ENCODE data around the gene PACRG.

Gene PACRG

GRCh38 chr6:163162007-163162873 is 434.5 kb downstream of the PACRG start:
- DNase-seq (ENCODE audit: insufficient read length) (no peak), FAIRE-seq (no peak)
- TF ChIP-seq POLR2AphosphoS5 (IDR thresholded peaks at IDR 0.05; ENCODE audit: low read depth, low read length) (no peak), POLR2A (IDR thresholded peaks at IDR 0.05; ENCODE audit: low read depth, low read length) (no peak), TAF1 (IDR thresholded peaks at IDR 0.05; ENCODE audit: borderline replicate concordance, low read depth, low read length) (no peak)

- no peak for FAIRE-seq
- no peak for DNase-seq (ENCODE audit: insufficient read length)
Observed at GRCh38 chr6:163162874-163163213, 435.1 kb downstream of the PACRG start.

DNA sequence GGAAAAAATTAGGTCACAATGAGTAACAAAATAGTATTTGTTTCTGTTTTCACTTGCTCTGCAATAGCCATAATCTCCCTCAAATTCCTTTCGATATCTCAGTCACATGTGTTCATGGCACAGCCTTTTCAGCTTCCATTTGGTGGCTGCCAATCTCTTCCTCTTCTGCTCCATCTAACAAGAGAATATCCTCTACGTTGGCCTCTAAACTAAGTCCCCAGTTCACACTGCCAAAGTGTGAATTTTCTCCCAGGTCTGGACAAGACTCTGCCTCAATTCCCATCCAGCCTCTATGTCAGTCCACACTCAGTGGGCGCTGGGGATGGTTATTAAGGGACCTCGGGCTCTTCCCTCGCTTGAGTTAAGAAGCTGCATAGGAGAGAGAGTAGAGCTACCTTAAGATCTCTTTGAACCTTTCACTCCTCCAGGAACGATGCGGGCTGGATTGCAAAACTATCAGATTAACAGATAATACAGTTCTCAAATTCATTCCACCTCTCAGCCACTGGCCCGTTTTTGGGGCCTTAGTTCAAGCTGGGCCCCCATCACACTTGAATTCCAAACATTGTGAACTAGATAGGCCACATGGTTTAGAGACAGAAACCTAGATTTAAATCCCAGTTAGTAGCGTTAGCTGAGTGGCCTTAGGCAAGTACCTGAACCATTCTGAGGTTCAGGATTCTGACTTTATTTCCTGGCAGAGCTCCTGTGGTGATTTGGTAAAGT is 436.6 kb downstream of the PACRG start:
- no peak for FAIRE-seq
- no peak for DNase-seq (ENCODE audit: insufficient read length)
- no peak for TF ChIP-seq POLR2AphosphoS5 (IDR thresholded peaks at IDR 0.05; ENCODE audit: low read depth, low read length)
- no peak for TF ChIP-seq TAF1 (IDR thresholded peaks at IDR 0.05; ENCODE audit: borderline replicate concordance, low read depth, low read length)

More at GRCh38 chr6:163162874-163163213, 435.1 kb downstream of the PACRG start:
- TF ChIP-seq TAF1 (IDR thresholded peaks at IDR 0.05; ENCODE audit: borderline replicate concordance, low read depth, low read length) = no peak
- no peak for TF ChIP-seq POLR2A (IDR thresholded peaks at IDR 0.05; ENCODE audit: low read depth, low read length)
- TF ChIP-seq POLR2AphosphoS5 (IDR thresholded peaks at IDR 0.05; ENCODE audit: low read depth, low read length) = no peak

- DNase-seq (ENCODE audit: insufficient read length) (no peak), FAIRE-seq (no peak)
- TF ChIP-seq POLR2A (IDR thresholded peaks at IDR 0.05; ENCODE audit: low read depth, low read length) = no peak
- no peak for TF ChIP-seq POLR2AphosphoS5 (IDR thresholded peaks at IDR 0.05; ENCODE audit: low read depth, low read length)
- no peak for TF ChIP-seq TAF1 (IDR thresholded peaks at IDR 0.05; ENCODE audit: borderline replicate concordance, low read depth, low read length)
Observed at GRCh38 chr6:163165155-163165910, 437.6 kb downstream of the PACRG start.

DNA sequence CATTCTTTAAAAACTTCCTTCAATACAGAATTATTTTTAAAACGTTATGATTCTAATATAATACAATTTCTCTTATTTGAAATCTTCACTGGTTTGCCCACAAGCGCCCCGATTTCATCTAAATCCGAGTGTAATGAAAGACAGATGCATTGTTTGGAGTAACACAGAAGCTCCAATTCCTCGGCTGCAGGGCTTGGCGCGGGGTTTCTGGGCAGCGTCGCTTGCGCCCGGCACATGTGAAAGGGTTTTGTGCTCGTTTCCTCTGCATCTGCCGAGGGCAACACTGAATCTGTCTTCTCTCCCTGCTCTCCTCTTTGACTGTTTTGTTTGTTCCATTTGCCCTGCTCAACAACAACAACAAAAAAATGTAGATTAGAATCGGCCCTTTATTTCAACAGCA is 438.1 kb downstream of the PACRG start:
- no peak for TF ChIP-seq POLR2A (IDR thresholded peaks at IDR 0.05; ENCODE audit: low read depth, low read length)
- FAIRE-seq = no peak
- DNase-seq (ENCODE audit: insufficient read length) = no peak

DNA sequence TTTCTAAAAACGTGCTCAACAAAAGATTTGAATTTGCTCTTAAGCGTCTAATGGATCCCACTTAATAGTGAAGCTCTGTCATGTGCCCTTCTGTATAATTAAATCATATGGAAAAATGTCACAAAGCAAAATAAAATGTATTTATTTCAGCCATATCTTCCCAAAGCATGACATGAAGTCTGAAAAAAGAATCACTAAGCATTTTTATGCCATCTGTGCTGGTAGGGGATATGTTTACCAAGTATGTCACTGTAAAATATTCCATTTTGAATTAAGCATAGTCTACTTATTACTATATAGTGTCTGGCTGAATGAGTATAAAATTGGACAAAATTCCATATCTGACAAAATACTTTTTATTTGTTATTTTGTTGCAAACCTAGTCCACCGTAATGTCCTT is 438.7 kb downstream of the PACRG start:
- no peak for TF ChIP-seq TAF1 (IDR thresholded peaks at IDR 0.05; ENCODE audit: borderline replicate concordance, low read depth, low read length)
- TF ChIP-seq POLR2A (IDR thresholded peaks at IDR 0.05; ENCODE audit: low read depth, low read length) = no peak
- TF ChIP-seq POLR2AphosphoS5 (IDR thresholded peaks at IDR 0.05; ENCODE audit: low read depth, low read length) = no peak
- no peak for DNase-seq (ENCODE audit: insufficient read length)
- no peak for FAIRE-seq

DNA sequence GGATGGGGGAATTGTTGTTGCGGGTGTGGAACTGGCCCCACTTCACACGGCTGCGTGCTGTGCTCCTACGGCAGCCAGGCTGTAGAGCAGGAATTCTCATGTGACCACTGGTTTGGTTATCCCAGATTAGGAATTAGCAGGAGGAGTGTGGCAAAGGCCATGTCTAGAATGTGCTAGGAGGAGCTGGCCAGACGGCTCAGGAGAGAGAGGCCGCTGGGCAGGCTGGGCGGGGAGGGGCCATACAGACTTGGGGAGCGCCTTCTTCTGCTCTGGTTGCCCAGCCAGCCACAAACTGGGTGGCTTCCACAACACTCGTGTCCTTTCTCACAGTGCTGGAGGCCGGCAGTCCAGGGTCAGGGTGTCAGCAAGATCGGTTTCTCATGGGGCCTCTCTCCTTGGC is 441.7 kb downstream of the PACRG start:
- no peak for FAIRE-seq
- TF ChIP-seq TAF1 (IDR thresholded peaks at IDR 0.05; ENCODE audit: borderline replicate concordance, low read depth, low read length) = no peak
- TF ChIP-seq POLR2A (IDR thresholded peaks at IDR 0.05; ENCODE audit: low read depth, low read length) = no peak
- TF ChIP-seq POLR2AphosphoS5 (IDR thresholded peaks at IDR 0.05; ENCODE audit: low read depth, low read length) = no peak
- DNase-seq (ENCODE audit: insufficient read length) = no peak

GRCh38 chr6:163170294-163170883 is 442.6 kb downstream of the PACRG start:
- TF ChIP-seq POLR2A (IDR thresholded peaks at IDR 0.05; ENCODE audit: low read depth, low read length) (no peak), POLR2AphosphoS5 (IDR thresholded peaks at IDR 0.05; ENCODE audit: low read depth, low read length) (no peak), TAF1 (IDR thresholded peaks at IDR 0.05; ENCODE audit: borderline replicate concordance, low read depth, low read length) (no peak)
- FAIRE-seq = no peak
- DNase-seq (ENCODE audit: insufficient read length) = no peak

DNA sequence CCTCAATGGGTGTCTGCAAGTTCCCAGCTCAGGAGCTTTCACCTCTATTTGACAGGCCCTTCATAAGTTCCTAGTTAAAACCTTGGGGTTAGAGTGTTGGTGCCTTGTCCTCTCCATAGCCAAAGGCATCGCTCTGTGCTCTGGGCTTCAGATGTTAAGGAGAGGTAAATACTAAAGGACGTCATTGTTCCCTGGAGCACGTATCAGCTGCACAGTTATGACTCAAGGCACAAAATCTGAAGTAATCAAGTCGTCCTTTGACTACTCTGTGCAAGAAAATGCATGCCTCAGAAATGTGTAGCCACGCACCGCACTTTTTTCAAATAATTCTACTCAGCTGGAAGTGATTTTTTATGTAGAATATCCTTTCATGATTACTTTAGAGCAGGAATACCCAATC is 446.0 kb downstream of the PACRG start:
- FAIRE-seq (no peak), DNase-seq (ENCODE audit: insufficient read length) (no peak)
- TF ChIP-seq POLR2A (IDR thresholded peaks at IDR 0.05; ENCODE audit: low read depth, low read length) = no peak
- TF ChIP-seq POLR2AphosphoS5 (IDR thresholded peaks at IDR 0.05; ENCODE audit: low read depth, low read length) = no peak
- no peak for TF ChIP-seq TAF1 (IDR thresholded peaks at IDR 0.05; ENCODE audit: borderline replicate concordance, low read depth, low read length)

- TF ChIP-seq POLR2AphosphoS5 (IDR thresholded peaks at IDR 0.05; ENCODE audit: low read depth, low read length) = no peak
- no peak for TF ChIP-seq TAF1 (IDR thresholded peaks at IDR 0.05; ENCODE audit: borderline replicate concordance, low read depth, low read length)
- no peak for TF ChIP-seq POLR2A (IDR thresholded peaks at IDR 0.05; ENCODE audit: low read depth, low read length)
- DNase-seq (ENCODE audit: insufficient read length) (no peak), FAIRE-seq (no peak)
Observed at GRCh38 chr6:163175301-163175700, 447.5 kb downstream of the PACRG start.

GRCh38 chr6:163176097-163176496 is 448.3 kb downstream of the PACRG start:
- no peak for FAIRE-seq
- TF ChIP-seq TAF1 (IDR thresholded peaks at IDR 0.05; ENCODE audit: borderline replicate concordance, low read depth, low read length) (no peak), POLR2A (IDR thresholded peaks at IDR 0.05; ENCODE audit: low read depth, low read length) (no peak), POLR2AphosphoS5 (IDR thresholded peaks at IDR 0.05; ENCODE audit: low read depth, low read length) (no peak)

More at GRCh38 chr6:163176097-163176496, 448.3 kb downstream of the PACRG start:
- no peak for DNase-seq (ENCODE audit: insufficient read length)

All from GM12892 (cell line).